SK-N-SH treated with all-trans-retinoic acid at 6 μM for 48 hours (cell line): Measurements from ENCODE around the gene CDH5.

Source experiments
- BACH2 ChIP-seq: fragments of 250-450 bp; sonication (Bioruptor Pico); IDR thresholded peaks from 2 replicates; pipeline ENCODE4 v1.9.0; 2021; ENCODE audit warnings: mild to moderate bottlenecking, borderline replicate concordance
- CSDC2 ChIP-seq: fragments of 250-450 bp; sonication (Bioruptor Pico); IDR thresholded peaks from 2 replicates; pipeline ENCODE4 v1.5.0; 2020; ENCODE audit warnings: mild to moderate bottlenecking, moderate library complexity
- CSRNP3 ChIP-seq: fragments of 250-450 bp; sonication (Bioruptor Pico); IDR thresholded peaks from 2 replicates; pipeline ENCODE4 v1.5.1; 2021; ENCODE audit warnings: mild to moderate bottlenecking, moderate library complexity
- PPARA ChIP-seq: fragments of 250-450 bp; sonication (Bioruptor Pico); IDR thresholded peaks from 2 replicates; pipeline ENCODE4 v1.5.0; 2020; ENCODE audit warnings: mild to moderate bottlenecking, borderline replicate concordance
- RARB ChIP-seq: fragments of 250-450 bp; sonication (Bioruptor Pico); IDR thresholded peaks from 2 replicates; pipeline ENCODE4 v1.8.0; 2021; ENCODE audit warnings: mild to moderate bottlenecking, moderate library complexity
- SNAI2 ChIP-seq: fragments of 250-450 bp; sonication (Bioruptor Pico); IDR thresholded peaks from 2 replicates; pipeline ENCODE4 v1.5.0; 2020; ENCODE audit warnings: mild to moderate bottlenecking, moderate library complexity

- TF ChIP-seq RARB (CRISPR knock-in tag) = no peak
- no peak for TF ChIP-seq BACH2 (CRISPR knock-in tag)
- TF ChIP-seq CSDC2 = no peak
- TF ChIP-seq CSRNP3 (CRISPR knock-in tag) = no peak
- no peak for TF ChIP-seq PPARA (CRISPR knock-in tag)
- no peak for TF ChIP-seq SNAI2 (CRISPR knock-in tag)
Measured at GRCh38 chr16:66428682-66429251, 62.3 kb downstream of the CDH5 start.
